Glomerular visceral epithelial cell (primary cell): ENCODE results near the gene SLC26A9.
"Not testable (repeated sequence)": the region's sequence is repeated elsewhere in the genome, so short reads cannot be mapped to it uniquely, and the experiment has no call there.

Source experiments
- DNase-seq: peaks from one replicate; pipeline ENCODE4 v3.0.0-alpha.2; 2016; ENCODE audit errors: extremely low spot score

The SLC26A9 gene

GRCh38 chr1:205926213-205926612, 17.0 kb downstream of the SLC26A9 start:
- DNase-seq = no peak

- DNase-seq = peak; percentile 73
Measured at GRCh38 chr1:205925736-205926135, 17.5 kb downstream of the SLC26A9 start.

- DNase-seq = no peak
Measured at GRCh38 chr1:205924460-205924790, 18.8 kb downstream of the SLC26A9 start.

GRCh38 chr1:205923651-205924459, 19.4 kb downstream of the SLC26A9 start:
- DNase-seq = no peak

GRCh38 chr1:205922806-205923205, 20.4 kb downstream of the SLC26A9 start:
- DNase-seq = no peak

GRCh38 chr1:205922314-205922713, 20.9 kb downstream of the SLC26A9 start:
- no peak for DNase-seq

- no peak for DNase-seq
Measured at GRCh38 chr1:205921570-205921909, 21.7 kb downstream of the SLC26A9 start.

GRCh38 chr1:205920861-205921569, 22.2 kb downstream of the SLC26A9 start:
- no peak for DNase-seq

GRCh38 chr1:205920159-205920558, 23.1 kb downstream of the SLC26A9 start:
- DNase-seq = no peak

- DNase-seq = peak; percentile 86
Measured at GRCh38 chr1:205918955-205919746, 24.1 kb downstream of the SLC26A9 start.

- DNase-seq = no peak
Measured at GRCh38 chr1:205917466-205918238, 25.6 kb downstream of the SLC26A9 start.

- peak; percentile 30 for DNase-seq
Measured at GRCh38 chr1:205916541-205916940, 26.7 kb downstream of the SLC26A9 start.

- DNase-seq = no peak
Measured at GRCh38 chr1:205915354-205915990, 27.8 kb downstream of the SLC26A9 start.

GRCh38 chr1:205914730-205915129, 28.5 kb downstream of the SLC26A9 start:
- no peak for DNase-seq

GRCh38 chr1:205914155-205914507, 29.1 kb downstream of the SLC26A9 start:
- DNase-seq = no peak

- DNase-seq = peak; percentile 78
Measured at GRCh38 chr1:205913451-205914154, 29.7 kb downstream of the SLC26A9 start.

- peak; percentile 50 for DNase-seq
Measured at GRCh38 chr1:205907794-205908193, 35.5 kb downstream of the SLC26A9 start.

- not testable (repeated sequence) for DNase-seq
Measured at GRCh38 chr1:205905095-205905494, 38.2 kb downstream of the SLC26A9 start.

- no peak for DNase-seq
Measured at GRCh38 chr1:205896351-205896750, 46.9 kb downstream of the SLC26A9 start.

- not testable (repeated sequence) for DNase-seq
Measured at GRCh38 chr1:205894119-205894518, 49.1 kb downstream of the SLC26A9 start.

GRCh38 chr1:205892175-205892574, 51.1 kb downstream of the SLC26A9 start:
- not testable (repeated sequence) for DNase-seq
